PC-9 (cell line): Measurements from ENCODE around the gene SYNGAP1. TPM values are rescaled to one million over a fixed set of nuclear protein-coding genes. Genes with fewer than 3 reads are reported as not detected.

Experiments used
- BruUV-seq: library from RNA; stranded (reverse); fragments of 400-500 nt; replicated peaks from 2 replicates; lab custom pipeline; 2021; lab: Mats Ljungman, UMichigan
- CTCF ChIA-PET: fragments of 300-600 bp; sonication (Branson Sonifier 250); formaldehyde crosslinking; loops from one replicate; lab custom pipeline; 2022; ENCODE audit warnings: antibody characterized with exemption; lab: Charles Lee
- POLR2A ChIA-PET: fragments of 300-600 bp; sonication (Branson Sonifier 250); formaldehyde crosslinking; loops from one replicate; lab custom pipeline; 2022; ENCODE audit warnings: antibody characterized with exemption; ENCODE audit not compliant: unreplicated experiment; lab: Charles Lee
- DNase-seq, 2 experiments: peaks; one replicate each; pipeline versions ENCODE4 v3.0.0 to v3.0.0-alpha.2; 2015 to 2022; ENCODE audit warnings: mixed read lengths in 1 of 2
- H2AFZ ChIP-seq: fragments of 200-600 bp; sonication (generic); 2 replicates; pipeline ENCODE4 v1.8.1; 2017; ENCODE audit warnings: antibody characterized with exemption
- H3F3A ChIP-seq: fragments of 200-600 bp; sonication (generic); 2 replicates; pipeline ENCODE4 v1.8.1; 2017; ENCODE audit warnings: antibody characterized with exemption, mild to moderate bottlenecking, low read depth; ENCODE audit not compliant: insufficient read depth
- H3K27ac ChIP-seq: fragments of 200-600 bp; sonication (generic); 2 replicates; pipeline ENCODE4 v1.6.1; 2016; ENCODE audit warnings: mixed run types
- H3K27me3 ChIP-seq: fragments of 200-600 bp; sonication (generic); 2 replicates; pipeline ENCODE4 v1.6.1; 2016; ENCODE audit warnings: low read depth, mixed run types; ENCODE audit not compliant: insufficient read depth
- H3K36me3 ChIP-seq: fragments of 200-600 bp; sonication (generic); 2 replicates; pipeline ENCODE4 v1.6.1; 2016; ENCODE audit warnings: low read depth, mixed run types
- H3K4me1 ChIP-seq: fragments of 200-600 bp; sonication (generic); replicated peaks from 2 replicates; pipeline ENCODE4 v1.6.1; 2016; ENCODE audit warnings: mixed run types; ENCODE audit not compliant: insufficient read depth
- H3K4me2 ChIP-seq: fragments of 200-600 bp; sonication (generic); 2 replicates; pipeline ENCODE4 v1.6.1; 2017; ENCODE audit warnings: mixed run types
- H3K4me3 ChIP-seq: fragments of 200-600 bp; sonication (generic); 2 replicates; pipeline ENCODE4 v1.6.1; 2016; ENCODE audit warnings: mixed run types
- H3K79me2 ChIP-seq: fragments of 200-600 bp; sonication (generic); 2 replicates; pipeline ENCODE4 v1.6.1; 2017; ENCODE audit warnings: low read depth, mixed run types
- H3K9me2 ChIP-seq: fragments of 200-600 bp; sonication (generic); 2 replicates; pipeline ENCODE4 v1.8.1; 2017; ENCODE audit warnings: mild to moderate bottlenecking; ENCODE audit not compliant: insufficient read depth
- H3K9me3 ChIP-seq: fragments of 200-600 bp; sonication (generic); 2 replicates; pipeline ENCODE4 v1.8.1; 2016; ENCODE audit warnings: low read depth; ENCODE audit not compliant: insufficient read depth
- H4K20me1 ChIP-seq: fragments of 200-600 bp; sonication (generic); 2 replicates; pipeline ENCODE4 v1.8.1; 2017; ENCODE audit not compliant: insufficient read depth
- EZH2 ChIP-seq: fragments of 200-600 bp; sonication (generic); IDR thresholded peaks from 2 replicates; pipeline ENCODE4 v1.8.0; 2017; ENCODE audit warnings: antibody characterized with exemption, low read depth
- intact Hi-C: fragments of 100-400 bp; cut with micrococcal nuclease; formaldehyde crosslinking; loops from one replicate; pipeline ENCODE4 v1.10.0; 2022; ENCODE audit not compliant: unreplicated experiment
- total RNA-seq: library from RNA; stranded (reverse); gene quantifications from 2 replicates; pipeline ENCODE4 v1.2.3, GENCODE V29; 2021
- TF ChIP-seq, protein P1 (sequence below): fragments of 200-600 bp; sonication (generic); conservative IDR thresholded peaks from 2 replicates; pipeline ENCODE4 v1.6.1; 2017; ENCODE audit warnings: mixed run types, antibody characterized with exemption, mild to moderate bottlenecking, moderate library complexity

SYNGAP1 gene
- total RNA-seq, 1 experiment from 2014 or later = 17.7 TPM

DNA sequence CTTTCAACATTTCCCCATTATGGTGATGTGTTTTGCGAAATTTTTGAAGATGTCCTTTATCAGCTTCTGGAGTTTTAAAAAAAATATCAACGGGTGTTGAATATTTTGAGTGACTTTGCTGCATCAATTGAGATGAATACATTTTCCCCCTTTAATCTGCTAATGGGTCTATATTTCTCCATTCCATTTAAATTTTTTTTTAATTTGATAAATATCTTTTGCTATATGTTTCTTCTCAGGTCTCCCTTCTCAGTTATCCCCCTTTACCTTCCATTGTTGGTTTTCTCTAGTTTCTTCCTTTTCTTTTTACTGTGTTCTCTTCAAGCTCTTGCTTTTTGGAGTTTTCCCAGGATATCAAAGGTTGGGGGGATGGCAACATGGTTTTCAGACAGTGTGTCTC, 29.7 kb upstream of the SYNGAP1 start:
- ChIA-PET POLR2A (no interaction called here), CTCF (interaction anchor here (0.6 kb wide), 2 partner anchors 36 to 229 kb away, joined by 4 to 5 read pairs; no protein-coding TSS in a partner anchor)
- Histone ChIP-seq H3K4me2 (no peak overlapping the region), H3K79me2 (peaks cover 34% of the 10 kb centered on the region), H2AFZ (no peak overlapping the region), H3K4me1 (peaks cover 34% of the 10 kb centered on the region), H3F3A (peaks cover 21% of the 10 kb centered on the region; the same call in 1 of the 2 replicates), H3K27ac (no peak overlapping the region), H4K20me1 (no peaks in the 10 kb centered on the region; the same call in 1 of the 2 replicates), H3K27me3 (no peaks in the 10 kb centered on the region), H3K4me3 (no peak overlapping the region), H3K9me2 (no peaks in the 10 kb centered on the region), H3K36me3 (no peaks in the 10 kb centered on the region), H3K9me3 (no peaks in the 10 kb centered on the region)
- intact Hi-C loops = no loop called here
- TF ChIP-seq EZH2 = no peak
- no peak for DNase-seq
- no TSS peak for BruUV-seq

DNA sequence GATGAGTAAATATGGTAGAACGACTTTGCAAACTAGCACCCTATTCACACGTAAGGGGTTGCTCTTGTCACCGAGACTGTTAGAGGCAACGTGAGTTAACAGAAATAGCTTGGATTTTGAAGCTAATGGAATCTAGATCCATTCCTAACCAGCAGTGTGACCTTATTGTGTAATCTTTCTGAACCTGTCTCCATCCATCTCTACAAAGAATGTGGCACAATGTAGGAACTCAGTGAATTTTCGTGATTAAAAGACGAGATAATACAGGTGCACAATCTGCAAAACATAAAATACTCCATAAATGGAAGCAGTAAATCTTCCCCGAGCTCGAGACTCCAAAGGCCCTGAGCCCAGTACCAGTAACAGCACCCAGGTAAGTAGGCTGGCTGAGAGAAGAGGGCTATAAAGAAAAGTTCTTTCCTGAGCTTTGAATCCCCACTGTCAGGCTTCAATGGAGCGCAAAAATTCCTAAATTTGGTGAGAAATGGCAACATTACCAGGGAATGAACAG, 29.0 kb upstream of the SYNGAP1 start:
- peaks cover 39% of the 10 kb centered on the region for H3K4me1 ChIP-seq
- CTCF ChIA-PET = interaction anchor here (0.6 to 0.7 kb wide), 3 partner anchors 16 to 230 kb away, joined by 3 to 5 read pairs (median 4); no protein-coding TSS in a partner anchor
- no peaks in the 10 kb centered on the region; the same call in 1 of the 2 replicates for H4K20me1 ChIP-seq
- POLR2A ChIA-PET = interaction anchor here (0.6 to 0.9 kb wide), 5 partner anchors 27 to 1260 kb away, joined by 3 to 8 read pairs (median 5); partner anchors contain the start of genes CUTA, RPS18 and VPS52
- TF ChIP-seq, protein P1, sequence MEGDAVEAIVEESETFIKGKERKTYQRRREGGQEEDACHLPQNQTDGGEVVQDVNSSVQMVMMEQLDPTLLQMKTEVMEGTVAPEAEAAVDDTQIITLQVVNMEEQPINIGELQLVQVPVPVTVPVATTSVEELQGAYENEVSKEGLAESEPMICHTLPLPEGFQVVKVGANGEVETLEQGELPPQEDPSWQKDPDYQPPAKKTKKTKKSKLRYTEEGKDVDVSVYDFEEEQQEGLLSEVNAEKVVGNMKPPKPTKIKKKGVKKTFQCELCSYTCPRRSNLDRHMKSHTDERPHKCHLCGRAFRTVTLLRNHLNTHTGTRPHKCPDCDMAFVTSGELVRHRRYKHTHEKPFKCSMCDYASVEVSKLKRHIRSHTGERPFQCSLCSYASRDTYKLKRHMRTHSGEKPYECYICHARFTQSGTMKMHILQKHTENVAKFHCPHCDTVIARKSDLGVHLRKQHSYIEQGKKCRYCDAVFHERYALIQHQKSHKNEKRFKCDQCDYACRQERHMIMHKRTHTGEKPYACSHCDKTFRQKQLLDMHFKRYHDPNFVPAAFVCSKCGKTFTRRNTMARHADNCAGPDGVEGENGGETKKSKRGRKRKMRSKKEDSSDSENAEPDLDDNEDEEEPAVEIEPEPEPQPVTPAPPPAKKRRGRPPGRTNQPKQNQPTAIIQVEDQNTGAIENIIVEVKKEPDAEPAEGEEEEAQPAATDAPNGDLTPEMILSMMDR = no peak
- no peak for TF ChIP-seq EZH2
- intact Hi-C loops = loop anchor here (1.0 kb wide), 4 partner anchors 19 to 92 kb away; partner anchors contain the start of gene TAPBP
- no peaks in the 10 kb centered on the region for H3K9me3 ChIP-seq
- H3K79me2 ChIP-seq = peaks cover 40% of the 10 kb centered on the region
- no peak for DNase-seq
- peaks cover 21% of the 10 kb centered on the region; the same call in 1 of the 2 replicates for H3F3A ChIP-seq
- peak overlapping the region; percentile 31; the same call in 1 of the 2 replicates for H3K4me3 ChIP-seq
- no peaks in the 10 kb centered on the region for H3K9me2 ChIP-seq
- peak overlapping the region; percentile 78 for H3K27ac ChIP-seq
- H2AFZ ChIP-seq = peak overlapping the region; percentile 88
- BruUV-seq = no TSS peak
- H3K4me2 ChIP-seq = peak overlapping the region; percentile 68
- H3K36me3 ChIP-seq = no peaks in the 10 kb centered on the region
- H3K27me3 ChIP-seq = no peaks in the 10 kb centered on the region

DNA sequence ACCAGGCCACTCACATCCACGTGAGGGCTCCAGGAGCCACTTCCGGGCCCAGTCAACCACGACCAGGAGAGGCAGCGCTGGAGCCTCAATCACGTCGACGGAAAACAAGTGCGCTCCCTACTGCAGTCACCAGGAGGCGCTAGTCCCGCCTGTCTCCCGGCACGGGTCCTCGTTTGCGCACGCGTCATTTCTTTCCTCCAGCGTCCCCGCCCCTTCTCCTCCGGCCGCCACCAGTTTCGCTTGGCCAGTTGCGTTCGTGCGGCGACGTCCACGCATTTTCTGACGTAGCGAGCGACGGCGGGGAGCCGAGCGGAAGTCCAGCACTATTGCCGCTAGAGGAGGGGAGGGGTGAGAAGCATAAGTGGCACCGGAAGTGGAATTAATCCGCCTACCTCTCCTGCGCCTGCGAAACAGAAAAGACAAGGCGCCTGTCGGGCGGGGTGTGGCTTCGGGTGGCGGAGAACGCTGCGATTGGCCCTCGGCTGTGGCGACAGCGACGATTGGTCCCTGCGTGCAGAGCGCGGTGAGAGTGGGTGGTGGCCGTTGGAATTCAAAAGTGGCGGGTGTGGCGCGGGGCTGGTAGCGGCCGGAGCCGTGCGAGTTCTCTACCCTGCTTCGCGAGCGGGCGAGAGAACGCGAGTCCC, 28.5 kb upstream of the SYNGAP1 start, which contains the start of gene KIFC1:
Gene KIFC1, plus strand, starts transcription at position 546 of the 644 bp plus-strand sequence. CDS start 163 bp downstream, outside the sequence.
- no peaks in the 10 kb centered on the region for H3K27me3 ChIP-seq
- CTCF ChIA-PET = interaction anchor here (0.6 to 0.7 kb wide), 2 partner anchors 16 to 74 kb away, joined by 3 to 4 read pairs; no protein-coding TSS in a partner anchor
- H2AFZ ChIP-seq = peak within 1 kb of the TSS; percentile 88
- intact Hi-C loops = loop anchor here (1.0 kb wide), 4 partner anchors 19 to 92 kb away; partner anchors contain the start of gene TAPBP
- peaks cover 46% of the 10 kb centered on the region for H3K79me2 ChIP-seq
- H3K9me2 ChIP-seq = no peaks in the 10 kb centered on the region
- H3K27ac ChIP-seq = peak within 1 kb of the TSS; percentile 78
- H3K4me2 ChIP-seq = peak within 1 kb of the TSS; percentile 95
- H3K9me3 ChIP-seq = no peaks in the 10 kb centered on the region
- H3F3A ChIP-seq = peaks cover 21% of the 10 kb centered on the region; the same call in 1 of the 2 replicates
- POLR2A ChIA-PET = interaction anchor here (0.6 to 0.9 kb wide), 5 partner anchors 27 to 1260 kb away, joined by 3 to 60 read pairs (median 5); partner anchors contain the start of gene CUTA
- H3K4me3 ChIP-seq = peak within 1 kb of the TSS; percentile 63
- TF ChIP-seq, protein P1 = peak; percentile 90
- no peak for TF ChIP-seq EZH2
- H3K4me1 ChIP-seq = peaks cover 39% of the 10 kb centered on the region
- DNase-seq = peak; percentile 98
- H3K36me3 ChIP-seq = no peaks in the 10 kb centered on the region
- no peaks in the 10 kb centered on the region; the same call in 1 of the 2 replicates for H4K20me1 ChIP-seq
- BruUV-seq = TSS peak; percentile 80
